Measurements from ENCODE around the gene TEN1. TPM values are rescaled to one million over a fixed set of nuclear protein-coding genes. Genes with fewer than 3 reads are reported as not detected.
A peak's percentile ranks its signal among the peaks of the same experiment; 100 is the strongest.

The TEN1 gene
- total and polyA plus RNA-seq, 2 experiments from 2014 or later: 23.8 to 26.9 TPM

DNA sequence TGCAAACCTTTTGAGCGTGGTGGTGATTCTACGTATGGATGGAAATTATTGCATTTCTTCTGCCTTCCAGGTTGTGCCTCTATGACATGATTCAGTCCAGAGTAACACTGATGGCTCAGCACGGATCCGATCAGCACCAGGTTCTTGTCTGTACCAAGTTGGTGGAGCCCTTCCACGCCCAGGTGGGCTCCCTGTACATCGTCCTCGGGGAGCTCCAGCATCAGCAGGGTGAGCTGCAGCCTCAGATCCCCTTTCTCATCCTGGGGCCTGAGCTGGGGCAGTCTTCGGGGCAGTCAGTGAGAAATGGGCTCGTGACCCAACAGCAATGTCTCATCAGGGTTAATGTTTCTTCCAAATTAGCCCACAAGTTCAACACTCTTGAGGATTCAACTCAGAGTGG lies 12.4 kb downstream of the TEN1 start:
- Histone ChIP-seq H3K4me1 (ENCODE audit: low read depth) (no peaks in the 10 kb centered on the region), H3K9me3 (ENCODE audit: low read depth) (no peaks in the 10 kb centered on the region), H3K27me3 (no peaks in the 10 kb centered on the region), H3K27ac (no peak overlapping the region), H3K36me3 (peaks cover 3% of the 10 kb centered on the region), H3K4me3 (no peak overlapping the region)
- no peak for DNase-seq (ENCODE audit: low read depth in 1 of 2, low spot score in 1 of 2)
- TF ChIP-seq, protein P1, sequence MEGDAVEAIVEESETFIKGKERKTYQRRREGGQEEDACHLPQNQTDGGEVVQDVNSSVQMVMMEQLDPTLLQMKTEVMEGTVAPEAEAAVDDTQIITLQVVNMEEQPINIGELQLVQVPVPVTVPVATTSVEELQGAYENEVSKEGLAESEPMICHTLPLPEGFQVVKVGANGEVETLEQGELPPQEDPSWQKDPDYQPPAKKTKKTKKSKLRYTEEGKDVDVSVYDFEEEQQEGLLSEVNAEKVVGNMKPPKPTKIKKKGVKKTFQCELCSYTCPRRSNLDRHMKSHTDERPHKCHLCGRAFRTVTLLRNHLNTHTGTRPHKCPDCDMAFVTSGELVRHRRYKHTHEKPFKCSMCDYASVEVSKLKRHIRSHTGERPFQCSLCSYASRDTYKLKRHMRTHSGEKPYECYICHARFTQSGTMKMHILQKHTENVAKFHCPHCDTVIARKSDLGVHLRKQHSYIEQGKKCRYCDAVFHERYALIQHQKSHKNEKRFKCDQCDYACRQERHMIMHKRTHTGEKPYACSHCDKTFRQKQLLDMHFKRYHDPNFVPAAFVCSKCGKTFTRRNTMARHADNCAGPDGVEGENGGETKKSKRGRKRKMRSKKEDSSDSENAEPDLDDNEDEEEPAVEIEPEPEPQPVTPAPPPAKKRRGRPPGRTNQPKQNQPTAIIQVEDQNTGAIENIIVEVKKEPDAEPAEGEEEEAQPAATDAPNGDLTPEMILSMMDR (IDR thresholded peaks at IDR 0.05; ENCODE audit: low read depth, low read length): no peak

DNA sequence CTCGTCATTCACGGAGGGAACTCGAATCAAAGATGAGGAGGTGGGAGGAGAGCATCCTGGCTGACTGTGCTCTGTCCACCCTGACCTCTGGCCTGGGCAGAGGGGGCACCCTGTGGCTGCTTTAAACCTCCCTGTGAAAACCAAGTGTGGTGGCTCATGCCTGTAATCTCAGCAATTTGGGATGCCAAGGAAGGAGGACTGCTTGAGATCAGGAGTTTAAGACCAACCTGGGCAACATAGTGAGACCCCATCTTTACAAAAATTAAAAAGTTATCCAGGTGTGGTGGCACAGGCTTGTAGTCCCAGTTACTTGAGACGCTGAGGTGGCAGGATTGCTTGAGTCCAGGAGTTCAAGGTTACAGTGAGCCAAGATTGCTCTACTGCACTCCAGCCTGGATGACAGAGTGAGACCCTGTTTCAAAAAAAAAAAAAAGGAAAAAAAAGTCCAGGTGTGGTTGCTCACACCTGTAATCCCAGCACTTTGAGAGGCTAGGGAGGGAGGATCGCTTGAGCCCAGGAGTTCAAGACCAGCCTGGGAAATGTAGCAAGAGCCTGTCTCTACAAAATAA lies 15.8 kb downstream of the TEN1 start:
- Histone ChIP-seq H3K36me3 (peaks cover 3% of the 10 kb centered on the region), H3K4me3 (no peak overlapping the region), H3K27me3 (no peaks in the 10 kb centered on the region), H3K4me1 (ENCODE audit: low read depth) (no peaks in the 10 kb centered on the region), H3K9me3 (ENCODE audit: low read depth) (no peaks in the 10 kb centered on the region), H3K27ac (no peak overlapping the region)
- TF ChIP-seq, protein P1 (IDR thresholded peaks at IDR 0.05; ENCODE audit: low read depth, low read length): no peak
- DNase-seq (ENCODE audit: low read depth in 1 of 2, low spot score in 1 of 2): no peak

DNA sequence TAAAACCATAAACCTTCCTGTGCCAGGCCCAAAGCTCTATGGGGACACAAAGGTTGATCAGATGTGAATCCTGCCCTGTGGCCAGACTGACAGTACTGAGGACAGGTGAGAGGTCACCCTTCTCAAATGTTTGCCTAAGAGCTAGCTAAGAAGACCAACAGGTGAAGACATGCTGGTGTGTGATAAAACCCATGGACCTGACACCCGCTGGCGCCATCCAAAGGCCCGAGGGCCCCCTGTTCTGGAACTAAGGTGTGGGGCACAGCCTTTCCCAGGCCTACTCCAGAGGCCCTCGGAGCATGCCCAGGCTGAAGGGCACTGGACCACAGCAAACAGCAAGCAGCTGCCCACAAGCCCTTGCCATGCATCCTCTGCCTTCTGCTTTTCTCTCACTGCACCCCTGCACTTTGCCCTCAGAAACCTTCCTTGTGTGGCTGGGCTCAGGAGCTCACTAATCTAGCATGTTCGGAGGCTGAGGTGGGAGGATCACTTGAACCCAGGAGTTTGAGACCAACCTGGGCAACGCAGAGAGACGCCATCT lies 16.4 kb downstream of the TEN1 start:
- Histone ChIP-seq H3K4me3 (no peak overlapping the region), H3K27me3 (no peaks in the 10 kb centered on the region), H3K27ac (no peak overlapping the region), H3K4me1 (ENCODE audit: low read depth) (no peaks in the 10 kb centered on the region), H3K36me3 (peaks cover 3% of the 10 kb centered on the region), H3K9me3 (ENCODE audit: low read depth) (no peaks in the 10 kb centered on the region)
- TF ChIP-seq, protein P1 (IDR thresholded peaks at IDR 0.05; ENCODE audit: low read depth, low read length): no peak
- no peak for DNase-seq (ENCODE audit: low read depth in 1 of 2, low spot score in 1 of 2)

DNA sequence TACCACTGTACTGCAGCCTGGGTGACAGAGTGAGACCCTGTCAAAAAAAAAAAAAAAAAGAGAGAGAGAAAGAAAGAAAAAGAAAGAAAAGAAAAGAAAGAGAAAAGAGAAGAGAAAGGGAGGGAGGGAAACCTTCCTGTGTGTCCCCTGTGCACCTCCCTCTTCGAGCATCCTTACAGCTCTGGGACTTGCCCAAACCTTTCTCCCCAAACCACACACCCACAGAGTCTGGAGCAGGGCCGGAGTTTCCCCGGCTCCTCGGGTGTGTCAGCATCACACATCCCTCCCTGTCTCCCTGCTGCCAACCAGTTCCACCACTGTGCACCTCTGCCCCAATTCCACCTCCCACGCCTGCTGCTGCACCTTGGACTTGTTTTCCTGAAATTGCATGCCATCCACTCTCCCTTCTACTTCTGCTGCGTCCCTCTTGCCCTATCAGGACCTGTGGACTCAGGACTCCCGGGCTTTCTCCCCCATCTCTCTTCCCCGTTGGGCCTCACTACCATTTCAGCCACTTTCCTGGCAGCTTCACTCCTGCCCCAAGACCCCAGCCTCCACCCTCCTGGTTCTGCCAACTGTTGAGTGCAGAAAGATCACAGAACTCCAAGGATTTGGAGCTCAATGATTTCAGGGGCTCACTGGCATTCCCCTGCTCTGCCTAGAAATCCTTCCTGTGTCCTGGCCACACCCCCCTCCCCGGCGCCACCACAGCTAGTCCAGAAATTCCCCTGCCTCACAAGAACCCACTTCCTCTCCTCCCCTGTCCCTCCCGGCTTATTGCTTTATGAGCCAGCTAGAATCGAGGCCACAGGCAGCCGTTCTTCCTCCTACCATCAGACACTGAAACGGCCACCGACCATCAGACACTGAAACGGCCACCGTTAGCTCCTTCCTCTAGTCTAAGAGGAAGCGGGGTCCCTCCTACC lies 17.9 kb downstream of the TEN1 start:
- Histone ChIP-seq H3K27ac (no peak overlapping the region), H3K36me3 (peaks cover 3% of the 10 kb centered on the region), H3K9me3 (ENCODE audit: low read depth) (no peaks in the 10 kb centered on the region), H3K4me3 (no peak overlapping the region), H3K4me1 (ENCODE audit: low read depth) (no peaks in the 10 kb centered on the region), H3K27me3 (no peaks in the 10 kb centered on the region)
- peak; percentile 32 to 71 for DNase-seq (ENCODE audit: low read depth in 1 of 2, low spot score in 1 of 2)
- TF ChIP-seq, protein P1 (IDR thresholded peaks at IDR 0.05; ENCODE audit: low read depth, low read length): no peak

DNA sequence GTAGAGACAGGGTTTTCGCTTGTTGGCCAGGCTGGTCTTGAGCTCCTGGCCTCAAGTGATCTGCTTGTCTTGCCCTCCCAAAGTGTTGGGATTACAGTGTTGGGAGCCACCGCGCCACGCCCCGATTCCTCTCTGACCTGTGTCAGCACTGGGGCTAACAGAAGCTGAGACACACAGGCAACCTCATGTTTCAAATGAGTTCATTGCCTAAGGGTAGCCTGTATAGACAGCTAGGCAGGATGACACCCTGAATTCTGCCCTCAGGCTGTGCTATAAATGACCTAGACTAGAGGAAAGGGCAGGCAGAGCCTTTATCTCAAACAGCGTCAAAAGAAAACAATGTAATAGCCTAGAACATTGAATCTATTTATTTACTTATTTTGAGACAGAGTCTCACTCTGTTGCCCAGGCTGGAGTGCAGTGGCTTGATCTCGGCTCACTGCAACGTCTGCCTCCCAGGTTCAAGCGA lies 19.3 kb downstream of the TEN1 start:
- no peak overlapping the region for H3K4me3 ChIP-seq
- DNase-seq (ENCODE audit: low read depth in 1 of 2, low spot score in 1 of 2): no peak
- H3K27me3 ChIP-seq: no peaks in the 10 kb centered on the region
- peaks cover under 1% of the 10 kb centered on the region for H3K36me3 ChIP-seq
- TF ChIP-seq, protein P1 (IDR thresholded peaks at IDR 0.05; ENCODE audit: low read depth, low read length): no peak
- no peaks in the 10 kb centered on the region for H3K9me3 ChIP-seq (ENCODE audit: low read depth)
- no peak overlapping the region for H3K27ac ChIP-seq
- H3K4me1 ChIP-seq (ENCODE audit: low read depth): no peaks in the 10 kb centered on the region
